Measurements from ENCODE around the gene NOTCH1. TPM values are rescaled to one million over a fixed set of nuclear protein-coding genes. Genes with fewer than 3 reads are reported as not detected.
"Not testable (repeated sequence)": the region's sequence is repeated elsewhere in the genome, so short reads cannot be mapped to it uniquely, and the experiment has no call there.

Gene NOTCH1
- total RNA-seq, 1 donor from 2014 or later = 284 TPM

- DNase-seq (ENCODE audit: extremely low read depth, low read depth, low spot score) = no peak
Observed at GRCh38 chr9:136565086-136565714, 19.4 kb upstream of the NOTCH1 start.

GRCh38 chr9:136564379-136564988, 18.6 kb upstream of the NOTCH1 start:
- DNase-seq (ENCODE audit: extremely low read depth, low read depth, low spot score) = no peak

GRCh38 chr9:136563646-136564325, 17.9 kb upstream of the NOTCH1 start:
- no peak for DNase-seq (ENCODE audit: extremely low read depth, low read depth, low spot score)

- DNase-seq (ENCODE audit: extremely low read depth, low read depth, low spot score) = no peak
Observed at GRCh38 chr9:136562746-136563495, 17.1 kb upstream of the NOTCH1 start.

- DNase-seq (ENCODE audit: extremely low read depth, low read depth, low spot score) = no peak
Observed at GRCh38 chr9:136561779-136562178, 15.9 kb upstream of the NOTCH1 start.

- no peak for DNase-seq (ENCODE audit: extremely low read depth, low read depth, low spot score)
Observed at GRCh38 chr9:136560586-136560985, 14.7 kb upstream of the NOTCH1 start.

GRCh38 chr9:136559371-136559770, 13.5 kb upstream of the NOTCH1 start:
- DNase-seq (ENCODE audit: extremely low read depth, low read depth, low spot score) = not testable (repeated sequence)

- not testable (repeated sequence) for DNase-seq (ENCODE audit: extremely low read depth, low read depth, low spot score)
Observed at GRCh38 chr9:136558846-136559245, 13.0 kb upstream of the NOTCH1 start.

GRCh38 chr9:136558373-136558772, 12.5 kb upstream of the NOTCH1 start:
- no peak for DNase-seq (ENCODE audit: extremely low read depth, low read depth, low spot score)

GRCh38 chr9:136557036-136557435, 11.2 kb upstream of the NOTCH1 start:
- no peak for DNase-seq (ENCODE audit: extremely low read depth, low read depth, low spot score)

GRCh38 chr9:136556166-136556565, 10.3 kb upstream of the NOTCH1 start:
- DNase-seq (ENCODE audit: extremely low read depth, low read depth, low spot score) = no peak

GRCh38 chr9:136554870-136555269, 9.0 kb upstream of the NOTCH1 start:
- DNase-seq (ENCODE audit: extremely low read depth, low read depth, low spot score) = no peak

- DNase-seq (ENCODE audit: extremely low read depth, low read depth, low spot score) = no peak
Observed at GRCh38 chr9:136553581-136553980, 7.7 kb upstream of the NOTCH1 start.

GRCh38 chr9:136552117-136552703, 6.4 kb upstream of the NOTCH1 start:
- no peak for DNase-seq (ENCODE audit: extremely low read depth, low read depth, low spot score)

- no peak for DNase-seq (ENCODE audit: extremely low read depth, low read depth, low spot score)
Observed at GRCh38 chr9:136551401-136552116, 5.7 kb upstream of the NOTCH1 start.

- no peak for DNase-seq (ENCODE audit: extremely low read depth, low read depth, low spot score)
Observed at GRCh38 chr9:136550439-136551289, 4.8 kb upstream of the NOTCH1 start.

GRCh38 chr9:136549010-136549980, 3.4 kb upstream of the NOTCH1 start:
- no peak for DNase-seq (ENCODE audit: extremely low read depth, low read depth, low spot score)

GRCh38 chr9:136547508-136548215, 1.8 kb upstream of the NOTCH1 start:
- no peak for DNase-seq (ENCODE audit: extremely low read depth, low read depth, low spot score)
